NCI-H2196 (cell line): ENCODE data around the gene TH.

Experiments used
- DNase-seq: peaks from one replicate; lab custom pipeline; 2025; ENCODE audit not compliant: unreplicated experiment; lab: John Stamatoyannopoulos, UW

Gene TH

DNA sequence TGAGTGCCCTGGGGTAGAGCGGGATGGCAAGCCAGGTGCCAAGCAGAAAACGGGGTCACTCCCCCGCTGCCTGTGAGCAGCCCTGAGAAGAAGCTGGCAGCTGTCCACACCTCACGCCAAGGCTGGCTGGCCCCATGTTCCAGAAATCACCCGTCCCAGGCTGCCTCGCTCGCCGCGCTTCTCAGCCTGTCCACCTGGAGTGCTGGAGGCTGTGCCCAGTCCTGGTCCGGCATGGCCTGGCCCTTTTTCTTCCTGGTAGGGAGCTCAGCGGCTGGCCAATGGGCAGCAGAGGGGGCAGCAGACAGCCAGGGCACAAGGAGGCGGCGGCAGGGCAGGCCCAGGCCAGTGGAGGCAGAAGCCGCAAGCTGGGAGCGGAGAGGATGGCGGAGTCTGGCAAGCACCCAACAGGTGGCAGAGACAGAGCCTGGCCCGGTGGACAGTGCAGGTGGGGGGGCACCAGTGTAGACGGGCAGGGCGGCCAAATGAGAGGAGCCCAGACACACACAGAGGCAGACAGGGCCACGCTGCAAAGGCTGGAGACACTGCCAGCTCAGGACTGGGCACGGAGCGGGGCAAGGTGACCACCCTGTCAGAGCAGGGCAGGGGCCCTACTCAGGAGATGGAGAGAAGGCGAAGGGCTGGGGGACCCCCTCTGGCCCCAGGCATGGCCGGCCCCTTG lies 37.2 kb upstream of the TH start:
- peak; percentile 89 for DNase-seq

DNA sequence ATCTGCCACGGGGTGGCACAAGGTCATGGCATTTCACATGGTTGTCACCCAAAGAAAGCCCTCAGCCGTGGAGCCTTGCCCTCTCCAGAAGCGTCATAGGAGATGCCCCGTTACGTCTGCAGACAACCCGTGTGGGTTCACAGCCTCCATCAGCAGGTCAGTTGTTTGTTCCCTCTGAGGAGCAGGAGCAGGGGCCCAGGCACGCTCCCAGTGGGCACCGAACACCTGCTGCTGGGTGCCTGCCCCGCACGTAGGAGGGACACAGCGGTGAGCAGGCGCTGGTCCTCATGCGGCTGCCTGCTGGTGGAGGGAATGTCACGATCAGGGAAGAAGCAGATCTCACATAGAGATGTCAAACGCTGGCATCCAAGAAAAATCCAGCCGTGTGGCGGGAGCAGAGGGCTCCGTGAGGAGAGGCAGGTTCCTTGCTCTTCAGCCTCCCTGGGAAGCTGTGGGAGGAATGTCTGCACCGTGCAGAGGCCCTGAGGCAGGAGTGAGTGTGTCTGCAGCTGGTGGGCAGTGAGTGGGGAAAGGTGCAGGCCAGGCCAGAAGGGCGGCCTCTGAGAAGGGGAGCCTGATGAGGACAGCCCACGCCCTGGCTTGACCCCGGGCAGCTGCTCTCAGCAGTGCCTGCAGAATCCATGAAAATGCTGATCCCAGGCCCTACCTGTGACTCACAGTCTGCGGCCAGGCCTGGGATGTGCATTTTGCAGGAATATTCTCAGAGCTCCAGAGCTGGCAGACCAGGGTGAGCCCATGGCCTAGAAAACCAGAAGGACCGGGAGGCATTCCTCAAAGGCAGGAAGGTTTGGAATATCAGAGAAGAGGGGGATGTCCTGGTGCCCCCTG lies 36.4 kb upstream of the TH start:
- no peak for DNase-seq

GRCh38 chr11:2207212-2207611 lies 35.6 kb upstream of the TH start:
- no peak for DNase-seq

- DNase-seq = no peak
These were observed 34.5 kb upstream of the TH start for GRCh38 chr11:2205981-2206690.

GRCh38 chr11:2205214-2205720 lies 33.7 kb upstream of the TH start:
- no peak for DNase-seq

DNA sequence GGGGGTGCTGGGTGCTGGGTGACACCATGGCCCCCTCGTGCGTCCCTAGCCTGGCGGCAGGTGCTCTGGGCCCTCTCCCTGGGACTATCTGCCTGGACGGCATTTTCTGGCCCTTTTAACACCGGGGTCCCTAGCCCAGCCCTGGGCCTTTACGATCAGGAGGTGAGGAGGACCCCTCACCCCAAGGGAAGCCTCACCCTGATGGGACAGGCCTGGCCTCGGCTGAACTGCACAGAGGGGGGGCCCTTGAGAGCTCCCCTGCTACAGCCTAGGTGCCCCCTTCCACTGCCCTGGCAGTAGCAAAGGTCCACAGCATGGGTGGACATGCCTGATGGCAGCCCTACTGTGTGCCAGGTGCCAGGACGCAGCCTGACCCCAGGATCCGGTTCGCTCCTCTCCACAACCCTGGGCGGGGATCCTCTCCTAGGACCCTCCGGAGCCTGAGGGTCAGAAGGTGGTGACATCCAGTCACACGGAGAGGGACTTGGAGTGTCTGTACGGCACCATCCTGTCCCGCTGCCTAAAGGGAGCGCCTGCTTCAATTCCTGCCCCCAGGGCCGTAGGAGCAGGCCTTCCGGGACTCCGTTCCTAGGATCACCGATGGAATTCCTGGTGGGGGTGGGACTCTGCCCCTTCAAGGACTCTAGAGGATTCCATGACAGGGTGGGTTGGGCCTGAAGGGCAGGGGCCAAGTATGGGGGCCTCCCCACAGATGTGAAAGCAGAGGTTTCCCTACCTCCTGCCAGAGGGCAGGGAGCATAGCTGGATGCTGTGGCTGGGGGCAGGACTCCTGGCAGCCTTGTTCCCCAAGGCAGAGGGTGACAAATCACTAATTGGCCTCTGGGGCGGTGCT lies 33.0 kb upstream of the TH start:
- no peak for DNase-seq

DNA sequence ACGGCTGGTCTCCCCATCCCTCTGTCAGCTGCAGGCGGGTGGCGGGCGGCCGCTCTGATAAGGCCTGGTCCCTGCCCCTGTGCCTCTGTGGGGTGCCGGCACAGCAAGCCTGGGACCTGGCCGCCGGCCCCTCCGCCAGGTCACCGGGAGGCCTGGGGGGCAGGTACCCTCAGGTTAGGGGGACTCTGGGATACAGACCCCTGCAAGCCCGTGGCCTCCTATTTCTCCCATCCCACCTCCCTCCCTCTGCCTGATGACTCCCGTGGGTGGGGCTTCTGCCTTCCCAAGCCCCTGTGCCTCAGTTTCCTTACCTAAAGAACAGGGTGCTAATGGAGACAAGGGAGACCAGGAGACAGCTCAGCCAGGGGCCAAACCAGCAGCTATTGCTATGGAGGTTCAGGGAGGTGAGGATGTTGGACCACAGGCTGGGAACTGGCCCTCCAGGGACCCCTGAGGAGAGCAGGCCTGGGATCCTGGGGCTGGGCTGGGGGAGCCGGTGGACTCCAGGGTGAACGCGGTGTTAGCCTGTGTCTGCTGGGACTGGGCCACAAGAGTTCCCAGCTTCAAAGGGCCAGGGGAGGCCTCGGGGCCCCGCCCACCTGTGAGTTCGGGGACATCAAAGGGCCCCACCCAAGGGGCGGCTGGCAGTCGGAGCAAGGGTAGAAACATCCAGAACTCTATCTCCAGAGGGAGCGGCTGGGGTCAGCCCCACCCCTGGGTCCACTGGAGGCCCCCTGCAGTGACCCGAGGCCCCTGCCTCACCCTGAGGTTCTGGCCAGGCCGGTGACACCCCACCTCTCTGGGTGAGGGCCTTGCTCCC lies 32.0 kb upstream of the TH start:
- DNase-seq = no peak

DNA sequence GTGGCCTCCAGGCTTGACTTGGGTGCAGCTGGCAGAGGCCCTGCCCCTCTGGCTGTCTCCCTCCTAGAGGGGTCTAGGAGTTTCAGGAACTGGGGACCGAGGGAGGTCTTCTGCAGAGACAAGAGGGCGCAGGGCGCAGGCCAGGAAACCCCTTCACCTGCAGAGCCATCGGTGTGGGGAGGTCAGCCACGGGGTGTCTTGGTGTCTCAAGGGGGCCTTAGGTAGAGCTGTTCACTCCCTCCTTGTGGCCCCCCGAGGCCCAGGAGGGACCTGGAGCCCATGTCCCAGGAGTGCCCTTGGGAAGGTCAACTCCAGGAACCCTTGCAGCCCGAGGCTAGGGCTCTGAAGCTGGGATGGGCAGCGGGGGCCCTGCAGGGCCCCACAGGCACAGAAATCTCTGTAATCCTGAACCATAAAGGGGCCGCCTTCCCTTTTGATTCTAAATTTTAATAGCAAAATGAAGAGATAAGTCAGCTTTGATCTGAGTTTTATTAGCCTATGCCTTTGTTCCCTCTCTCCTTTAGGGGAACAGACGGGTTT lies 31.4 kb upstream of the TH start:
- no peak for DNase-seq

DNA sequence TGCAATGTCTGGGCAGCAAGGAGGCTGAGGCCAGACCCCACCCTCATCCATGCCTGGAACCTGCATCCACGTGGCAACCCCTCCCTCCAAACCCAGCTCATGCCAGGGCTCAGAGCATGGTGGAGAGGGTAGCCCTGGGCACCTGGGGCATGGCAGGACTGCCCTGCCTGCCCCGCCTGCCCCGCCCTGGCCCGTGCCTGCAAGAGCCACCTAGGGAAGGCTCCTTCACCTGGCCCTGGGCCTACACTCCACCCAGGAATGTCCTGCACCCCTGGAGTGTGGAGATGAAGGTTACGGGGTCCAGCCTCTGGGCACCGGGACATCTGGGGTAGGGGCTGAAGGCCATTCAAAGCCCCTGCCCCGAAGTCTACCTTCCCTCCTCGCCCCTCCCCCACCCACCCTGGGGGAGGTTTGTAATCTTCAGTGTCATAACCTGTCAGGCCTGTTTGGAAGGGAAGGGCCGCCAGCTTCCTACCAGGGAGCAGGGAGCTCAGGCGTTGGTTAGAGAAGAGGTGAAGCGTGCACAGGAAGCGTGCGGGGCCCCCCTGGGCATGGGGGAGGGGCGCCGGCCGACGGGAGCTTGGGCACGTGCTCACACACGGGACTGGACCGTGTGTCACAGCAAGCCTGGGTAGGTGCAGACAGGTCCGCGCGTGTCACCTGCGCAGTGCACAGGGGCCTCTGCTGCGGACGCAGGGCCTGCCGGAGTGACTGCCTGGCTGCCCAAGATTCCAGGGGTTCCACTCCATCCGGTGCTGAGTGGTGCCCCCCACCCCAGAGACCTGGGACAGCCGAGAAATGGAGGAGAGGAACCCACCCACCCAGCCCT lies 30.7 kb upstream of the TH start:
- peak; percentile 18 for DNase-seq

GRCh38 chr11:2201542-2201941 lies 29.9 kb upstream of the TH start:
- DNase-seq = no peak

DNA sequence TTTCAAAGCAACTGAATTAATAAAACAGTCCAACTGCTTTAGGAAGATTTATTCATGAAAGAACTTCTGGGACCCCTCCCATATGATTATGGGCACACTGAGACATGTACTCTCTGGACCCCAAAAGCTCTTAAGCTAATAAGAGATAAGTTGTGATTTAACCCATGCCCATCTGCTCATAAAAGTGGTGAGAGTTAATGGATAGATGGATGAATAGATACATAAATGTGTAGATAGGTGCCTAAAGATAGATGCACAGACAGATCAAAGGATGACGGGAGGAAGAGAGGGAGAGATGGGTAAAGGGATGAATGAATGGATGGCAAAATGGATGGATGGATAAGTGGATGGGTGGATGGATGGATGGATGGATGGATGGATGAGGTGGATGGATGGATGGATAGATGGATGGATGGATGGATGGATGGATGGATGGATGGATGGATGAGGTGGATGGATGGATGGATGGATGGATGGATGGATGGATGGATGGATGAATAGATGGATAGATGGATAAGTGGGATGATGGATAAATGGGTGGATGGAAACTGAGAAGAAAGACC lies 29.4 kb upstream of the TH start:
- no peak for DNase-seq

GRCh38 chr11:2200536-2200935 lies 28.9 kb upstream of the TH start:
- DNase-seq = no peak

DNA sequence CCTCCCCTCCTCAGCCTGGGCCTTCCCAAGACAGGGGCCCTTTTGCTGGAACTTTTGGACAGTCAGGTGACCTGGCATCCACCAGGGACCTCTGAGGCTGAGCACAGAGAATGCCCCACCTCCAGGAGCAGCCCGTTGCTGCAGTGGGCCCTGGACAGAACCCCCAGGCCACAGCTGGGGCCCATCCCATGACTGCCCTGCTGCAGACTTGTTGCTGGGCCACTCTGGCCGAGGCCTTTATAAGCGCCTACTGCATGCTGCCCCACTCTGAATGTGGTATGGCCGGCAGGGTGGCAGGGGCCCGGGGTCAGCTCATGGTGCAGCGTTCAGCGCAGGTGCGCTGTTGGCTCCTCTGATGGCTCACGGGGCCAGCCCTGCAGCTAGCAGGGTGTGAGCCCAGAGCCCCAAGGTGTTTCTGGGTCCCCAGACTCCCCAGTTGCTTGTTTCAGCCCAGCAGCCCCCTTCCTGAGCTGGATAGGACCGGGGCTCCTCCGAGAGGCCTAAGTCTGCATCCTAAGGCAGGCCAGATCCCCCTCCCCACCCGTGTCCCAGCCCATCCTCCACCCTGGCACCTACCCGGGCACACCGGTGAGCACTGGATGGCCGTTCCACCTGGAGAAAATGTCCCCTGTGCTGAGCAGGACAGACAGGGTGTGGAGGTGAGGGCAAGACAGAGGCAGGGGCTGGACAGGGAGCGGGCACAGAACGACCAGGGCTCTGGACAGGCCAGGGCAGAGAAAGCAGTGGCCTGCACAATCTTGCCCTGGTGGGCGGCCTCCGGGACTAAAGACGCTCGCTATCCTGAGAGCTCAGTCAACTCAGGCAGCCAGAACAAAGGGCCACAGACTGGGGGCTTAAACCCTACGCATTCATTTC lies 28.1 kb upstream of the TH start:
- DNase-seq = no peak

DNA sequence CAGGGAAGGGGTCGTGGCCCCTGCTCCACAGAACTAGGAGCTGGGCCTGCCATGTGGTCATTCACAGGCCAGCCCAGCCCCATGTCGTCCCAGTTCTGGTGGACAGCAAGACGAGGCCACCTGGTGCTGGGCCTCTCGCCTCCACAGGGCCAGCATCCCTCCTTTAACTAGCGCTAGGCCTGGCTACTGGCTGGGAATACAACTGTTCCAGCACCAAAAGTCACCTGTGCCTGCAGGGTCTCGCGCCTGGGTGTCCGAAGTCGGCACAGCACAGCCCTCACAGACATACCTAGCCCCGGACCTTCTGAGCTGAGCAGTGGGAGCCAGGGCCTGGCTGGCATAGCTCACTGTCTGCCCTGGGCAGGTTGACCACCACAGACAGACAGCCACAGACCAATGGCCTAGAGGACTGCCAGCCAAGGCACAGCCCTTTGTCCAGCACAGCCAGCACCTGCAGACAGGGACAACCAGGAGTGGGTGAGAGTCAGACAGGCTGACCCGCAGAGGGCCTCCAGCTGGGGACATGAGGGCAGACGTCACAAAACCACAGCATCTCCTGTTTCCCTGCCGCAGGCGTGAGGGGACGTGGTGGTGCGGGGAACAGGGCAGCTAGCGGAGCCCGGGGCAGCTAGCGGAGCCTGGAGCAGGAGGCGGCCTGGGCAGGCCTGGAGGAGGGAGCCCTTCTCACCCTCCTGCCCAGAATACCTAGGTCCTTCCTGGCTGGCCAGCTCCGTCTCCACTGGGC lies 27.2 kb upstream of the TH start:
- DNase-seq = no peak

- DNase-seq = no peak
These were observed 26.3 kb upstream of the TH start for GRCh38 chr11:2197771-2198520.
